Stimulated activated CD8-positive, alpha-beta memory T cell treated with anti-CD3 and anti-CD28 coated beads, Interleukin-12 subunit alpha, Interleukin-12 subunit beta, amount 100 ng/mL, for 1 hour (primary cell): ENCODE data around the gene SLC9A6.
"Not testable (repeated sequence)": the region's sequence is repeated elsewhere in the genome, so short reads cannot be mapped to it uniquely, and the experiment has no call there.

ENCODE experiments used
- DNase-seq: peaks from one replicate; pipeline ENCODE4 v3.0.0-alpha.2; 2020; ENCODE audit warnings: low read depth

Gene SLC9A6

DNA sequence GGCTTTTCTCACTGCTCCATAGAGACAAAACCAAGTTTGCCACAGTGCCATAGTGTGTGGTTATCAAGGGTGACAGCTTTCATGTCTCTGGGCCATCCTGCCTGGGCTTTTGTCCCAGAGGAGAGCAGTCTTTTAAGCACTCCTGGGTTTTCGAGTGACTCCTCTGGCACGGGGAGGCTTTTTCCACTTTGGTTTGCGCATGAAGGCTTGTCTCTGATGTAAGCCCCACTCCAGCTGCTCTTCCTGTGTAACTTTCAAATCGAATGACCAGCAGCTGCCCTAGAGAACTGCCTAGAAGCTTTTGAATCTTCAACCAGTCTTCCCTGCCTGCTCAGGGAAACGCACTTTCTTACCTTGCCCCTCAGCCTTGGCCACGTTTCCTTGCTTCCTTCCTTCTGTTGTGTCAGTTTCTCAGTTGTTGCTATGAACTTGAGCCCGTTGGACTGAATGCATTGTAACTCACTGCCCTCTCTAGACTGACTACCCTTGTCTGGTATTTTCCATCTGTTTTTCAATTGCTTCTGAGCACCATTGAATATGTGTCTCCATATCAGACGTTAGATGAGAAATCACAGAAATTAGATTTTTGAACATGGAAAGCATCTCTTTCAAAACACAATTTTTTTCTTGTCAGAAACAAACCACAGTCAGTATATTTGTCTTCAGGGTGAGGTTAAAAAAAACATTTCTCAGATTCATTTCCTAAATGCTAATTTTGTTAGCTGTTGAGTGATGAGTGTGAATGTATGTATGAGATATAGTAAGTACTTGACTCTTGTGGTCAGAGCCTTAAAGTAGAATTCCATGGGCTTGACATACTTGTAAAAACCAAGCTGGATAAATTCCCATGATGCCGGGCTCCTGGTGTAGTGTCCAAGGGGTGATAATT, 45.3 kb downstream of the SLC9A6 start:
- DNase-seq, result no peak

DNA sequence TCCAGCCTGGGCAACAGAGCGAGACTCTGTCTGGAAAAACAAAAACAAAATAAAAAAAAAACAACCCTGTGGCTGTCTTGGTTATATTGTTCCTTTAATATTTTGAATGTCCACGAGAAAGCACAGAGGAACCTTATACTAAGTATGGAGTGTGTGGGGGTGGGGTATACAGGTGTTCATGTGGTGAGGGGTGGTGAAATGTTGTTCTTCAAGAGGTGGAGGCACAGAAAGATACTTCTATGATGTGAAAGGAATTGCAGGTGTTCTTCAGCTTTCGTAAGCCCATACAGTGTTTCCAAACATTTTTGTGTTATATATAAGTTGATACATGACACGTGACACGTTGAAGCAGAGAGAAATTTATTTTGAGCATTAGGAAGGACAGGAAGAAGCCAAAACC, 46.4 kb downstream of the SLC9A6 start:
- DNase-seq, result no peak

DNA sequence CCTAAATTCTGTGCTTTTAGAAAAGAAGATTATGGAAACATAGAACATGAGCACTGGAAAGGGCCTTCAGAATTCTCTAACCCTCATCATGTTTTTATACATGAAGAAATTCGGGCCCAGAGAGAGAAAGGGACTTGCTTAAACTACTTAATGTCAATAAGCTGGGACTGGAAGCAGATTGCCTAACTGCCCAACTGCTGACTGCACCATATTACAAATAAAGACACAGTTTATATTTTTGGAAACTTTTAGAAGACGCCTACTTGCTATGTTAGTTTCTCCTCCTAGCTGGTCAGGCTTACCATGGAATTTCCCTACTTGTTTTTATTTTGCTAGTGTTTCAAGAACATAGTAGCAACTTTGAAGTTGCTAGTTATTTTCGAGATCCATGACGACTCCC, 47.1 kb downstream of the SLC9A6 start:
- DNase-seq, result no peak

DNA sequence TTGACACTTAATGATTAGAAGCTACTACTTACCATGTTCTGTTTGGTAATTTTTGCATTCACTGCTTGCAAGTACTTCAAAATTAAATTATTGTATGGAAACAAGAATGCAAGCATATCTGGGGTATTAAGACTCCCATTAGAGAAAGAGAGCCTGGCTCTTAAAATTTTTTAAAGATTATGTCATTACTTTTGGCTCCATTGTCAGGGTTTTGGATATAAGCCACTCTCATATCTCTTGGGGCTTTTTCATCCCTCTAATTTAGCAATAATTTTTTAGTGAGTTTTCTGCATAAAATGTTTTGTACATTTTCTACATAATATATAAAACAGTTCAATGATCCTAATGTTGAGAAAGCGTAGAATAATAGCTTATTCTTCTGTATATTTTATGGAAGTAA, 49.4 kb downstream of the SLC9A6 start:
- no peak for DNase-seq

DNA sequence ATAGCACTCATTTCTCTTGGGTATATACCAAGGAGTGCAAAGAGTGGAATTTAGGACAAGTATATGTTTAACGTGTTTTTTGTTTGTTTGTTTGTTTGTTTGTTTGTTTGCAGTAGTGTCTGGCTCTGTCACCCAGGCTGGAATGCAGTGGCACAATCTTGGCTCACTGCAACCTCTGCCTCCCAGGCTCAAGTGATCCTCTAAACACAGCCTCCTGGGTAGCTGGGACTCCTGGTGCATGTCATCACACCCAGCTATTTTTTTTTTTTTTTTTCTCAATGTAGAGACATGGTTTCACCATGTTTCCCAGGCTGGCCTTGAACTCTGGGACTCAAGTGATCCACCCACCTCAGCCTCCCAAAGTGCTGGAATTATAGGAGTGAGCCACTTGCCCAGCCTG, 50.4 kb downstream of the SLC9A6 start:
- DNase-seq, result no peak

DNA sequence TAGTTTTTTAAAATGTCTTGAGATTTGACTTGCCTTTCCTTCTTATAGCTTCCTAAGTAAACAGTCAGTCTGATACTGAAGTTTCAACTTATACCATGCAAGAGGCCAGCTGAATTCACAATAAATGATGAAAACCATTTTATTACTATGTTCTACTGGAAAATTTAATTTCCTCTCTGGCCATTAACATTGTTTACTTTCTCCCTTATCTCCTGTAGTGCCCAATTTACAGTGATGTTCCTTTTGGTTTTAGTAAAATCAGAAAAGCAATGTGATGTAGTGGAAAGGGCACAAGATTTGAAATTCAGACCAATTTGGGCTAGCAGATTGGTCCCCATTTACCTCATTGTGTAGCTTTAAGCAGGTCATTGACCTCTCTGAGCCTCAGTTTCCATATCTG, 54.2 kb downstream of the SLC9A6 start:
- no peak for DNase-seq

DNA sequence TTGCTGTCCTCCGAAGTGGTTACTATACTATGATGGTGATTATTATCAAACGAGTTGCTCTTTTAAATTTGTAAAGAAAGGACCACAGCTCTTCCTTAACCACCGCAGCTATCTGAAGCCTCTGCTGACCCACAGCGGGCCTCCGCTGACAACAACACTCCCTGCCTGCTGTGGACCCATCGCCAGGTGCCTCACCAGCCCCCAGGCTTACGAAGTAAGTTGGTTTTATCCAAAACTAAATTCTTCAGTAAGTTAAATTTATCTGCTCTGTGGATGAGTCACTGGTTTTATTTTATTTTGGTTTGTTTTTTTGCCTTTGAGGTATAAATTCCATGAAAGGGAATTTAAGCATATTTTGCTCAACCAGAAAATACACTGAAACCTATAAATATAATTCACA, 54.7 kb downstream of the SLC9A6 start:
- no peak for DNase-seq

DNA sequence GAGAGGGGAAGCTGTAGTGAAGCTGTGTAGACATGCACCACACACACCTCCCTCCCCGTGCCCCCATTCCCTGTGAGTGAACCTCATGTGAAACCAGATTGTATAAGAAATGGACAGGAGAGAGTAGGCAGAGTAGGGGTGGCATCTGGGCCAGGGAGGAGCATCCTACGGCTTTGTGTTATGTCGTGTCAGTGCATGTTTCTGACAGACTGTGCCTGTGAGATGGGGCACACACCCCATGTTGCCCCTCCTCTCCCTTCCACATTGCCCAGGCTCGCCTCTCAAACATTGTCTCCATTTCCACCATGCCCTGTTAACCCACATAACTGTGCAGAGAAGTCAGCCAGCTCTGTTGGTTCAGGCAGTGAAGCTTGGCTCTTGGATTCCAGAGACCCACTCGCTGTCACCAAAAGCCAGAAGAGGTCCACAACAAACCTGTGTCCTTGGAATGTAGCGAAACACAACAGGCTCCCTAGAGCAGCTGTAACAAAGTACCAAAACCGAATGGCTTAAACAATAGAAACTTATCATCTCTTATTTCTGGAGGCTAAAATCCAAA, 56.1 kb downstream of the SLC9A6 start:
- no peak for DNase-seq

DNA sequence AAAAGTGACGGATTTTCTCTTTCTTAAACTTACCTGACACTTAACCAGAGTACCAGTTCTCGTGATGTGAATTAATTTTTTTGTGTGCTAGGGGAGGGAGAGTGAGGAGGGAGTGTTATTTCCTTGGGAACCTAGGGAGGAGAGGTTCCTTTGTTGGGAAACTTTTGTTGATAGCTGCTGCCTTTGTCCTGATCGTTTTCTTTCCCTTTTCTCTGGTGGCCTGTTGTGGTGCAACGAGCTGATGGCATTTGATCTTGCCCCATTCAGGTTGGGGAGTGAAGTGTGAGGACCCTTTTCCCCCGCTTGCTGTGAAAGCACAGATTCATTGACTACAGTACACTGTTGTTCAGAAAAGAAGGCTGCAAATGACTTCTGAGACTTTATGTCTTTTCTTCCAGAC, 59.8 kb downstream of the SLC9A6 start:
- DNase-seq, result no peak

DNA sequence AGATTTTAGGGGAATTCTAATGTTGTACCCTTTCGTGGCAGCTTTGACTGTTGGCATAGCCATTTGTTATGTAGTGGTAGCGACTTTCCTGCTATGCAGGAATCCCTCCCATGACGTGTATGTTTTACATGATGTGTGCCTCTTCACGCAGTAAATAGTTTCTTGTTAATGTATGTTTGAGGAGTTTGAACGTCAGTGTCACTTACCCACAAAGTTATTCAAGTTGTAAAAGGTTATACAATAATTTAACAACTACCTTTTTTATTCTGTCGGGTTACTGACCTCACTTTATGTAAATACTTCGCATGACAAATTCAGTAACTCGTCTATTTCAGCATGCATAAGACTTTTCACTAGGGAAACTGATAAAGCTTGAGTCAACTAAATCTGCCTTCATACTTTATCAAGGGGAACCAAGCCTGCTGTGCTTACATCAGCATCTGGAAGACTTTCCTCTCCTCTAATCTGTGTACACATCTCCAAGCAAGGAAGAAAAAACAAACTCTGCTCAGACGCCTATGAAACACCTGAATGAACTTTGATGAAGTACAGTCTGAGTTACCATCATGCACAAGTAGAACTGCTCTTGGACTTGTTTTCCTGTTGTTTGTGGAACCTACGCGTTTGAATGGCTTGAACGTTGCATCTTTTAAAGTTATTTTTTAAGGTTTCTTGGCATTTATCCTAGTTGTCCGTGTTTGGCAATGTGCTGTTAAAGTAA, 61.2 kb downstream of the SLC9A6 start:
- DNase-seq, result no peak

DNA sequence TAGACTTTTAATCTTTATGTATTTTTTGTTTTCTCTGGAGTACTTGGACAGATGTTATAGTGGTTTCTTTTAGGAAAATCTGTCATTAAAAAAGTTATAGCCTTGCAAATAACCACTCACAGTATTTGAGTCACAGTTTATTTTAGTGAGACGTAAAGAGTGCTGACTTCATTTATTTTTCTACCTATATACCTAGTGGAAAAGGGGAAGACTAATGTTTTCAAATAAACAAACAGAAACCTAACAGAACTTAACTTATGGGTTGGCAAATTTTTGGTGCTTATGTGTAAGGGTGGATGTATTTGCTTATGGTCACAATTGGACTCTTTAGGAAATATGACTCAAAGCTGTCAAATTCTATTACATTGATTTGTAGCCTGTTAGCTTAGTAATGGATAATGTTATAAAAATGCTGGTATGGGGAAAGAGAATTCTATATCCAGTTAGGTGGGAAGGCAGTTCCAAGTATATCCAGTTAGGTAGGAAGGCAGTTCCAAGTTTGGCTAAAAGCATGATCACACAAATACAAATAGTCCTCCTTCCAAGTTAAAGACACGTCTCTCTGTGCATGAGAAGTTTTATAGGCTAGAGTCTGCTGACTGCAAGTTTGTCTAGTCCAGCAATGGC, 61.9 kb downstream of the SLC9A6 start:
- DNase-seq, result no peak

DNA sequence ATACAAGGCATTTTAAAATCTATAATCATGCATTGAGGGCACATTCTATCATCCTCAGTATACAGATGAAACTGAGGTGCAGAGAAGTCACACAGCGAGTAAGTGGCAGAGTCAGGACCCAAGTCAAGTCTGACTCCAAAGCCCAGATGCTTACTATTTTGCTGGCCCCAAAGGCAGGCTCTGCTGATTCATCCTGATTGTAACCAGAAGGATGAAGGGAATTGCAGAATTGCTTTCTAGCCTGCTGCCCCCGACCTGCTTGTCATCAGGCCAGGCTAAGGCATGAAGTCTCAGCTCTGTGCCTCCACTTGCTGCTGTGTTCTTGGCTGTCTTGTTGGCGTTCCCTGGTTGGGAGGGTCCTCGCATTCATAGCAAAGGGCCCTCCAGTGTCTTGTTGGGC, 62.7 kb downstream of the SLC9A6 start:
- no peak for DNase-seq

DNA sequence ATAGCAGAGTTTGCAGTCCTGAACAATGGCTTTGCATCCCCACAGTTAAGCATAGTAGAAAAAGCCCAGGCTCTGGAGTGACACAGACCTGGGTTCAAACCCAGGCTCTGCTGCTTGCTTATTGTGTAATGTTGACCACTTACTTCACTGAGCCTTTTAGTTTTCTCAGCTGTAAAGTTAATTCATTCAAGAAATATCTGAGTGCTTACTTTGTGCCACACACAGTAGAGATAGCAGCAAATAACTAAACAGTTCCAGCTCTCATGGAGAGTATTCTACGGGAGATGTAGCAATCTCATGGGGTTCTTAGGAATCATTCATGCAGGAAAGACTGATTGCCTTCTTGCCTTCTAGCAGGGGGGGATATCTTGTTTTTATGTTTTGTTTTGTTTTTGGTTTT, 63.2 kb downstream of the SLC9A6 start:
- no peak for DNase-seq

DNA sequence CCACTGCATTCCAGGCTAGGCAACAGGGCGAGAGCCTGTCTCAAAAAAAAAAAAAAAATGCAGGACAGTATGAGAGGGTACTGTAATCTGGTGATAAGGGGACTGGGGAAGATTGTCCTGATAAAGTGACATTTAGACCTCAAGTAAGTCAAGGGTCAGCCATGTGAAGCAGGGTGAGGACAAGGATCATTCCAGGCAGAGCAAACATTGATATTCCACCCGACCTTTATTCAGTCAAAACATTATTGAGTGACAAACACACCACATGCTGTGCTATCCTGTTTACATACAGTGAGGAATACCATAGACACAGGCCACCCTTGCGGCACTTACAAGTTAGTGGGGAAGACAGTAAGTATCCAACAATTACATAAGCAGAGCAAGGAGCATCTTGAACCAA, 64.4 kb downstream of the SLC9A6 start:
- DNase-seq, result no peak

DNA sequence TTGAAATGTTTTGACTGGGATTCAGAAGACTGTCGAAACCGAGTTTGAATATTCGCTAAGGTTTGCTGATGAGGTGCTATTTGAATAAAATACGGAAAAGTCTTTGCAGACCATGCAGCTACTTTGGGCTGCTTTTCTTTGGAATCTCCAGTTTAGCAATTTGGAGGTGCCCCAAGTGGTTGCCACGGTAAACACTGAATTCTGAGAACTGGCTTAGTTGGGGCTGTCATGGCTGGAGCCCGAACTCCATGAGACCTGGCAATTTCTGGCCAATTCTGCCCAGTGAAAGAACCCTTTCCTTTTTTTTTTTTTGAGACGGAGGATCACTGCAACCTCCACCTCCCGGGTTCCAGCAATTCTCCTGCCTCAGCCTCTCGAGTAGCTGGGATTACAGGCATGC, 65.6 kb downstream of the SLC9A6 start:
- not testable (repeated sequence) for DNase-seq

DNA sequence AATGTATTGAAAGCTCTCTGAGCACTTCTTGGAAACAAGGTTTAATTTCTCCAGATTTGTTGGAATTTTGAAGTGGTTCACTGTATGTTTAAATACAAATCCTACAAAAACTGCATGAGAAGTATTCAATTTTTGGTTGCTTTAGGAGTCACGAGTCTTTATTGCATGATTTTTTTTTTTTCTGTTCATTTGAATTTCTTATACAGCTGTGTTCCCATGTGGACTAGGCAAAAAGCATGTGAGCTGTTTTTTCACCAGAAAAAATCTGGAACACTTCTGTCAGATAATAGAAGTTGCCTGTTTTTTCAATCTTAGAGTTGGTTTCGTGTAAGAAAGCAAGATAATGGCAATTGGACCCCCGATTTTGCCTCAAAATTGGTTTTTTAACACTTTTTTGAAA, 66.4 kb downstream of the SLC9A6 start:
- no peak for DNase-seq

DNA sequence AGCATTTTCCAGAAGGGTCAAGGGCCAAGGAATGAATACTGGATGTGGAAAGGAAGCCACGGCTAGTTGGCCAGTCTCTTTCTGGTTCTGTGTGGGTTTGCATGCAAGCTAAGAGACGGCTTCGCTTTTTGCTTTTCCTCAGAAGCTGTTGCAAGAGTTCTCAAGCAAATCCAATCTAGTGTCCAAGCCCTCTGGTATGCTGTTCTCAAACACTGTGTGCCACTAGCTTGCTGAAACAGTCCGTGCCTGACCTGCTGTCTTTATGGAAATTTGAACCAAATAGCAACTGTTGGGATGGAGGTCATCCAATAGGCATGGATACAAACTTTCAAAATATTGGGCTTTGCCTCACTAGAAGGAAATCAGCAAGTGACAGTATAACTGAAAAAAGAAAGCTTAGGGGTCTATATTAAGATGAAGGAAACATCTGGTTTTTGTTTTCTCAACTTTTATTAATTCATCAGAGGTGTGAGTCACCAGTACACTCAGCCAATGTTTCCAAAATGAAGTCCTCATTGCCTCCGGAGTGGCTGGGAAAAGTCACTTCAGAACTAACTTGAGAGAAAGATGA, 70.5 kb downstream of the SLC9A6 start:
- no peak for DNase-seq

DNA sequence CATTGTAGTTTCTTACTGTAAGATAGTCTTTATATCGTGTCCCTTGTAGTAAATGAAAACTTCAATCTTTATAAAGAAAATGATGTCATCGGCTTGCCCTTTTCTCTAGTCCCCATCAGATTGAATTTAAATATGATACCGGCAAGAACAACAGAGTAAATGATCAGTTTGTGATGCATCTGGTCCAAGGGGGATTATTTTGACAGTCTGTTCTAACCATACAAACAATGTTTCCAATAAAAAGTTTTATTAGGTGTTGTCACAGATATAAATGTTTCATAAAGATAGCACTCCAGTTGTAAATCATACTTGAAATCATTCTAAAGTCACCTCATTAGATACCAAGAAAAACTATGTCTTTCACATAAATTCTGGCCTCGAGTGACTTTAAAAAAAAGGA, 72.3 kb downstream of the SLC9A6 start:
- DNase-seq, result no peak

DNA sequence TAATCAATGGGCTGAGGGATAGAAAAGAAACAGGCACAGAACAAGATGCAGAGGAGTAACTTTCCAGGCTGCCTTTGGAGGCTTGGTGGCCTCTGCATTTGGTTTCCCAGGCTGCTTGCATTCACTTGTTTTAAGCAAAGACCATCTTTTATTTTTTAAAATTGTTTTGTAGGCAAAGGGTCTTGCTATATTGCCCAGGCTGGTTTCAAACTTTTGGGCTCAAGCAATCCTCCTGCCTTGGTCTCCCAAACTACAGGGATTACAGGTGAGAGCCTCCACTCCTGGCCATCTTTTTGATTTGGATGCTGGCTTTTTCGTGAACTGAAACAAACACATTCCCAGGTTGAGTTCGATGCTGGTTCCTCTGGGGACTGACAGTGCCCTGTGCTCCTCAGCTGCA, 74.1 kb downstream of the SLC9A6 start:
- no peak for DNase-seq

DNA sequence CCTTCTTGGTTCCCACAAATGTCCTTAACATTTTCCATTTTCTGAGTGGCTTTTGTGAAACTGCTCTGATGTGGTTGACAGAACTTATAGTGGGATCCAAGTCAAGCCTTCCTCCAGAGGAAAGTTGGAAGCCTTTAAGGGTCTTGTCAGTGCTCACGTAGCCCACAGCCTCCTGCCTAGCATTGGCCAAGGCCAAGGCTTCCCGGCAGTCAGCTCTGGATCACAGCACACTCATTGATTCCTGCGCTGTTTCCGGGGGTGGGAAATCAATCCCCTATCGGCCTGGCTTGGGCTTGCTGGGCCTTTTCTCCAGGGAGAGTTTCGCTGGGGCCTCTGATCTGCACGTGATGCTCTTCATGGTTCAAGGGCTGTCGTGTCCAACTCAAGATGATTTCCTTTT, 76.1 kb downstream of the SLC9A6 start:
- DNase-seq, result no peak

DNA sequence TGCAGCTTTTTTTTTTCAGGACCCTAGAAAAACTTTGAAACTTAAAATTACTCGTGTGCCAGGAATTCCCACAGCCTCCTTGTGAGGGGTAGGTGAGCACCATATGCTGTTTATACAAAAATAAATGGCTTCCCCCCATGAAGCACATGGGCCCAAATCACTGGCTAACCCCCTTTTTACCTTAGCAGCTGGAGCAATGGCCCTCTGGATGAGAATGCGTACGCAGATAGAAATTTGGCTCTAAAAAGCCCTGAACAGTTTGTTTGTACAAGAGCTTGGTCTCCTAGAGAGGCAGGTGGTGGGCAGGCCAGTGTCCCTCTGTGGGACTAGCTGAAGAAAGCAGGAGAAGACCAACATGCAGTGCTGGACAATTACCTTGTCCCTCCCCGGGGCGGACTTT, 76.5 kb downstream of the SLC9A6 start:
- no peak for DNase-seq

DNA sequence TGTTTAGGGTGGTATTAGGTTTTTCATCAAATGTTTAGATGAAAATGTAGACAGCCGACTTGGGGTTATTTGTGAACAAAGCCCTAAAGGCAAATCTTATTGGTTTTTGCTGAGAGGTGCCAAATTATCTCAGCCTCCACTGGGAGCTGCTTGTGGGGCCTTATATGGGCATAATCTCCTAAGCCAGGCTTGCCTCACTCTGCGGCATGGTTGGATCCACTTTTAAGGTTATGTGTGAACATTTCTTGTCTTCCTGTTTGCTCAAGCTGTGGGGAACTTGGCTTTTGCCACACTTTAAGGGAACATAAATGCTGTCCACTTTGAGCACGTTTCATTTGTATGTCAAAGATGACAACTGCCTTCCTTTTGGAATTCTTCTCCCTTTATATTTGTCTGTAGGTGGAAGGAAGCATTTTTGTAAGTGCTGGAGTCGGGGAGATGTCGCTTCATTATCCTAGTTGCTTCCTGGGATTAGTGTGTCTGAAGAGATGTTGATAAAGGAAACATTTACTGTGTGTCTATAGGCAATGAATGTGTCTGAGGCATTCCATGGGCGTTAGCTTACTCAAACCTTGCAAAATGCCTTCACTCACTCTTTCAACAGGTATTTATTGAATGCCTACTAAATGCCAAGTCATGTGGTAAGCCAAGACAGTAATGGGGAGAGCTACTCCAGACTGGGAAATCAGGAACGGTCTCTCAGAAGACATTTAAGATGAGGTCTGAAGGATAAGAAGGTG, 78.3 kb downstream of the SLC9A6 start:
- DNase-seq, result no peak
